Lower leg skin (tissue), 3 donors: ENCODE measurements around the gene STK38L.

Experiments used
- POLR2A ChIP-seq, 2 donors: fragments of 450-650 bp; IDR thresholded peaks; one replicate each; pipeline ENCODE4 v1.6.1; 2016 to 2017; ENCODE audit warnings: antibody characterized with exemption in 2 of 2, mild to moderate bottlenecking in 1 of 2, moderate library complexity in 1 of 2
- TF ChIP-seq, protein P1 (sequence below), 3 donors: fragments of 450-650 bp; IDR thresholded peaks; one replicate each; pipeline ENCODE4 v1.5.1; 2016; ENCODE audit warnings: antibody characterized with exemption in 3 of 3, mild to moderate bottlenecking in 3 of 3, moderate library complexity in 2 of 3

DNA sequence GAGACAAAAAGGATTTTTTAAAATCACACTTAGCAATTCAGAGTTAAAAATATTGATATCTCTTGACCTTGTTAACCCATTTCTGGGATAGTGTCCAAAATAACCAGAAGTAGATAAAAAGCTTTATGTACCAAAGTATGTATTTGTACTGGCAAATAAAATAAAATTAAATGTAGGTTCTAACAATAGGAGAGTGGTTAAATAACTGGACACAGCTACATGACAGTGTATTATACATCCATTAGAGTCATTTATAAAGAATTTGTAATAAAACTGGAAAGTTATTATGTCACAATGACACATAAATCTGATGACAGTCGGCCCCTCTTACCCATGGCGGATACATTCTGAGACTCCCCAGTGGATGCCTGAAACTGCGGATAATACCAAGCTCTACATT, 122.5 kb downstream of the STK38L start:
- TF ChIP-seq, protein P1, sequence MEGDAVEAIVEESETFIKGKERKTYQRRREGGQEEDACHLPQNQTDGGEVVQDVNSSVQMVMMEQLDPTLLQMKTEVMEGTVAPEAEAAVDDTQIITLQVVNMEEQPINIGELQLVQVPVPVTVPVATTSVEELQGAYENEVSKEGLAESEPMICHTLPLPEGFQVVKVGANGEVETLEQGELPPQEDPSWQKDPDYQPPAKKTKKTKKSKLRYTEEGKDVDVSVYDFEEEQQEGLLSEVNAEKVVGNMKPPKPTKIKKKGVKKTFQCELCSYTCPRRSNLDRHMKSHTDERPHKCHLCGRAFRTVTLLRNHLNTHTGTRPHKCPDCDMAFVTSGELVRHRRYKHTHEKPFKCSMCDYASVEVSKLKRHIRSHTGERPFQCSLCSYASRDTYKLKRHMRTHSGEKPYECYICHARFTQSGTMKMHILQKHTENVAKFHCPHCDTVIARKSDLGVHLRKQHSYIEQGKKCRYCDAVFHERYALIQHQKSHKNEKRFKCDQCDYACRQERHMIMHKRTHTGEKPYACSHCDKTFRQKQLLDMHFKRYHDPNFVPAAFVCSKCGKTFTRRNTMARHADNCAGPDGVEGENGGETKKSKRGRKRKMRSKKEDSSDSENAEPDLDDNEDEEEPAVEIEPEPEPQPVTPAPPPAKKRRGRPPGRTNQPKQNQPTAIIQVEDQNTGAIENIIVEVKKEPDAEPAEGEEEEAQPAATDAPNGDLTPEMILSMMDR (IDR thresholded peaks at IDR 0.05): no peak
- no peak for TF ChIP-seq POLR2A (IDR thresholded peaks at IDR 0.05)
